H1 (cell line): ENCODE measurements around the gene NELFA. TPM values are rescaled to one million over a fixed set of nuclear protein-coding genes. Genes with fewer than 3 reads are reported as not detected.

ENCODE experiments used
- CTCF ChIA-PET: fragments of 300-600 bp; sonication (Branson Sonifier 250); formaldehyde crosslinking; loops from one replicate; lab custom pipeline; 2021; ENCODE audit not compliant: partially characterized antibody; lab: Charles Lee
- POLR2A ChIA-PET: fragments of 300-600 bp; sonication (Branson Sonifier 250); formaldehyde crosslinking; loops from one replicate; lab custom pipeline; 2021; ENCODE audit warnings: inconsistent platforms; ENCODE audit not compliant: partially characterized antibody; lab: Charles Lee
- DNase-seq, 2 experiments: peaks; one replicate each; pipeline versions ENCODE4 v3.0.0 to v3.0.0-alpha.2; 2010 to 2022; ENCODE audit warnings: low spot score in 2 of 2, low read depth in 1 of 2, mixed read lengths in 1 of 2
- FAIRE-seq: peaks from 2 replicates; lab custom pipeline; 2011; peaks lifted over from hg19 to GRCh38; lab: Jason Lieb, UNC
- H2AFZ ChIP-seq: 2 replicates; pipeline ENCODE4 v1.8.1; 2012; ENCODE audit warnings: low read length, inconsistent platforms
- H2AK5ac ChIP-seq: 2 replicates; pipeline ENCODE4 v1.6.1; 2013; ENCODE audit warnings: low read depth, low read length
- H2BK120ac ChIP-seq: replicated peaks from 2 replicates; pipeline ENCODE3; 2013; ENCODE audit warnings: low read depth, low read length, inconsistent platforms
- H2BK12ac ChIP-seq: 2 replicates; pipeline ENCODE4 v1.6.1; 2013; ENCODE audit warnings: low read depth, low read length
- H2BK15ac ChIP-seq: 2 replicates; pipeline ENCODE4 v1.6.1; 2013; ENCODE audit warnings: low read length
- H2BK20ac ChIP-seq: 2 replicates; pipeline ENCODE4 v1.6.1; 2013; ENCODE audit warnings: low read length
- H2BK5ac ChIP-seq: 2 replicates; pipeline ENCODE4 v1.6.1; 2013; ENCODE audit warnings: low read depth, low read length
- H3K14ac ChIP-seq: 2 replicates; pipeline ENCODE4 v1.6.1; 2013; ENCODE audit warnings: inconsistent platforms; ENCODE audit not compliant: insufficient read length
- H3K18ac ChIP-seq: 2 replicates; pipeline ENCODE4 v1.6.1; 2013; ENCODE audit warnings: low read length; ENCODE audit errors: extremely low read depth
- H3K23ac ChIP-seq: 2 replicates; pipeline ENCODE4 v1.6.1; 2013; ENCODE audit warnings: inconsistent platforms; ENCODE audit not compliant: insufficient read length
- H3K23me2 ChIP-seq: 2 replicates; pipeline ENCODE4 v1.6.1; 2013; ENCODE audit warnings: low read depth, low read length
- H3K27ac ChIP-seq: 2 replicates; pipeline ENCODE4 v1.6.1; 2011; ENCODE audit warnings: low read depth, low read length, inconsistent platforms
- H3K27me3 ChIP-seq, 4 experiments: replicated peaks in 1 of 4; 1 replicate in 1 of 4; 2 replicates in 3 of 4; pipeline versions ENCODE4 v1.6.1 to v1.8.1; 2011 to 2013; ENCODE audit warnings: low read length in 3 of 4, mild to moderate bottlenecking in 3 of 4, inconsistent platforms in 2 of 4, mixed read lengths in 2 of 4, moderate library complexity in 1 of 4; ENCODE audit not compliant: control insufficient read depth in 3 of 4, insufficient read depth in 3 of 4; ENCODE audit errors: extremely low read depth in 1 of 4
- H3K36me3 ChIP-seq, 4 experiments: 2 replicates each; pipeline versions ENCODE4 v1.6.1 to v1.8.1; 2011 to 2013; ENCODE audit warnings: mild to moderate bottlenecking in 4 of 4, low read length in 3 of 4, moderate library complexity in 2 of 4, control low read depth in 1 of 4, inconsistent platforms in 1 of 4; ENCODE audit not compliant: insufficient read depth in 4 of 4, control insufficient read depth in 2 of 4
- H3K4ac ChIP-seq: replicated peaks from 2 replicates; pipeline ENCODE3; 2013; ENCODE audit warnings: low read length, low read depth, mixed read lengths, inconsistent platforms; ENCODE audit not compliant: insufficient read length
- H3K4me1 ChIP-seq, 4 experiments: replicated peaks in 1 of 4; 1 replicate in 1 of 4; 2 replicates in 3 of 4; pipeline versions ENCODE4 v1.6.1 to v1.8.1; 2011 to 2013; ENCODE audit warnings: low read length in 3 of 4, inconsistent platforms in 2 of 4, mixed read lengths in 1 of 4; ENCODE audit not compliant: insufficient read depth in 4 of 4, control insufficient read depth in 3 of 4
- H3K4me2 ChIP-seq, 2 experiments: 2 replicates each; pipeline versions ENCODE4 v1.6.1 to v1.8.1; 2011 to 2013; ENCODE audit warnings: low read depth in 2 of 2, low read length in 2 of 2, control low read depth in 1 of 2, inconsistent platforms in 1 of 2, mild to moderate bottlenecking in 1 of 2; ENCODE audit not compliant: insufficient read depth in 1 of 2
- H3K4me3 ChIP-seq, 4 experiments: fragments of 200-600, 300-600 bp in 1 of 4; sonication (generic), shearing (Covaris generic), sonication (Bioruptor Twin) in 1 of 4; 2 replicates each; pipeline versions ENCODE4 v1.5.1 to v1.8.1; 2011 to 2016; ENCODE audit warnings: low read length in 4 of 4, low read depth in 3 of 4, control low read depth in 2 of 4, inconsistent platforms in 2 of 4, mild to moderate bottlenecking in 2 of 4, mixed read lengths in 1 of 4, moderate library complexity in 1 of 4; ENCODE audit not compliant: insufficient read depth in 2 of 4; ENCODE audit errors: extremely low read depth in 1 of 4
- H3K56ac ChIP-seq: replicated peaks from 2 replicates; pipeline ENCODE3; 2013; ENCODE audit warnings: low read depth, mild to moderate bottlenecking, mixed read lengths, low read length, inconsistent platforms; ENCODE audit not compliant: insufficient read length
- H3K79me1 ChIP-seq: 2 replicates; pipeline ENCODE4 v1.6.1; 2013; ENCODE audit warnings: low read depth, low read length, control low read depth
- H3K79me2 ChIP-seq, 2 experiments: 2 replicates each; pipeline versions ENCODE4 v1.6.1 to v1.8.1; 2012 to 2013; ENCODE audit warnings: low read length in 2 of 2, mild to moderate bottlenecking in 2 of 2, inconsistent platforms in 1 of 2; ENCODE audit not compliant: insufficient read depth in 2 of 2, control insufficient read depth in 1 of 2
- H3K9ac ChIP-seq, 4 experiments: replicated peaks in 1 of 4; 1 replicate in 1 of 4; 2 replicates in 3 of 4; pipeline versions ENCODE4 v1.6.1 to v1.8.1; 2011 to 2013; ENCODE audit warnings: low read depth in 3 of 4, low read length in 3 of 4, control low read depth in 2 of 4, mild to moderate bottlenecking in 2 of 4, moderate library complexity in 2 of 4, inconsistent platforms in 1 of 4; ENCODE audit errors: extremely low read depth in 1 of 4
- H3K9me3 ChIP-seq, 2 experiments: 2 replicates each; pipeline versions ENCODE4 v1.6.1 to v1.8.1; 2012 to 2013; ENCODE audit warnings: mild to moderate bottlenecking in 2 of 2, moderate library complexity in 2 of 2, control low read depth in 1 of 2, inconsistent platforms in 1 of 2, low read depth in 1 of 2, low read length in 1 of 2, mixed read lengths in 1 of 2; ENCODE audit not compliant: insufficient read depth in 2 of 2
- H4K20me1 ChIP-seq, 2 experiments: replicated peaks in 1 of 2; 2 replicates each; pipeline versions ENCODE3 to v1.8.1; 2011 to 2013; ENCODE audit warnings: inconsistent platforms in 2 of 2, low read length in 2 of 2, mild to moderate bottlenecking in 1 of 2; ENCODE audit not compliant: insufficient read depth in 2 of 2, control insufficient read depth in 1 of 2
- H4K5ac ChIP-seq: 2 replicates; pipeline ENCODE4 v1.6.1; 2013; ENCODE audit warnings: low read length, low read depth, mixed read lengths, inconsistent platforms; ENCODE audit not compliant: insufficient read length
- H4K8ac ChIP-seq: 2 replicates; pipeline ENCODE4 v1.8.0; 2013; ENCODE audit warnings: mild to moderate bottlenecking, moderate library complexity, low read length, inconsistent platforms; ENCODE audit not compliant: insufficient read depth; ENCODE audit errors: extremely low read depth
- H4K91ac ChIP-seq: replicated peaks from 2 replicates; pipeline ENCODE3; 2013; ENCODE audit warnings: low read length, mixed read lengths, inconsistent platforms; ENCODE audit not compliant: insufficient read length
- POLR2AphosphoS5 ChIP-seq: IDR thresholded peaks from 2 replicates; pipeline ENCODE4 v1.6.1; 2011; ENCODE audit warnings: low read depth, low read length
- SP4 ChIP-seq: IDR thresholded peaks from 2 replicates; pipeline ENCODE4 v1.6.1; 2012; ENCODE audit warnings: low read length, inconsistent platforms
- WGBS, 2 experiments: shearing (Covaris generic) in 1 of 2; methylation state at CpG; one replicate each; pipeline versions ENCODE4 v1.1.6 to v1.1.7; 2013 to 2015; ENCODE audit warnings: low lambda C conversion rate in 2 of 2, mixed read lengths in 2 of 2, inconsistent platforms in 1 of 2, low coverage in 1 of 2, missing lambda C conversion rate in 1 of 2; ENCODE audit not compliant: insufficient replicate concordance in 2 of 2, insufficient coverage in 1 of 2, insufficient read length in 1 of 2; ENCODE audit errors: extremely low coverage in 1 of 2, missing lambda C conversion rate in 1 of 2; 5-methylcytosine and 5-hydroxymethylcytosine counted together
- polyA plus RNA-seq, 7 experiments: library from polyadenylated mRNA; depleted of rRNA in 3 of 7; stranded (reverse) in 5 of 7; unstranded in 2 of 7; fragments of >200 nt in 5 of 7; fragments of 200-250 nt in 2 of 7; gene quantifications; 1 replicate in 5 of 7; 2 replicates in 1 of 7; 4 replicates in 1 of 7; pipeline versions ENCODE4 v1.2.1 to v1.2.3, GENCODE V29; 2011 to 2013; ENCODE audit warnings: missing spikeins in 2 of 7, mixed read lengths in 2 of 7
- total RNA-seq: library from RNA; stranded (reverse); fragmentation: NEBNext Ultra II Directional; extraction: Animal tissue kit (Norgen Biotek cat#: 25700); gene quantifications from 2 replicates; pipeline ENCODE4 v1.2.1, GENCODE V29; 2021

NELFA gene
- total and polyA plus RNA-seq, 2 of the 8 experiments (the other 6 are each of a cell fraction or from before 2014, with no cell fraction given): 41.8 to 57.5 TPM

GRCh38 chr4:1981251-1982058 lies 27.3 kb downstream of the NELFA start:
- Histone ChIP-seq H3K4me2 (no peak overlapping the region), H3K9ac (no peak overlapping the region), H3K4me3 (no peak overlapping the region), H2AK5ac (no peak overlapping the region), H2BK20ac (no peak overlapping the region), H4K91ac (no peak overlapping the region), H2BK120ac (no peak overlapping the region), H4K8ac (no peak overlapping the region), H3K14ac (no peak overlapping the region), H3K4me1 (no peaks in the 10 kb centered on the region; a peak in 1 of 7 replicates), H2BK5ac (no peak overlapping the region), H3K36me3 (peaks cover 20 to 78% (median 60%) of the 10 kb centered on the region in 4 experiments), H3K23ac (no peak overlapping the region), H4K5ac (no peak overlapping the region), H3K18ac (no peak overlapping the region), H3K79me2 (no peaks in the 10 kb centered on the region), H3K27me3 (no peaks in the 10 kb centered on the region), H2AFZ (no peak overlapping the region), H3K79me1 (no peaks in the 10 kb centered on the region), H3K4ac (no peak overlapping the region), H2BK15ac (no peak overlapping the region), H2BK12ac (no peak overlapping the region), H3K9me3 (no peaks in the 10 kb centered on the region), H3K23me2 (no peaks in the 10 kb centered on the region), H4K20me1 (peaks cover 0 to 27% of the 10 kb centered on the region in 2 experiments), H3K56ac (no peak overlapping the region), H3K27ac (0 out of 2 replicates have a peak overlapping the region, but pooled peaks have one; percentile 29)
- CTCF ChIA-PET: interaction anchor here (0.5 to 0.7 kb wide), 2 partner anchors 82 to 901 kb away, joined by 3 to 4 read pairs; no protein-coding TSS in a partner anchor
- peak; percentile 72 for FAIRE-seq
- DNase-seq: peak in 1 of 2 experiments; percentile 80
- TF ChIP-seq POLR2AphosphoS5: peak; percentile 44; the same call in 1 of the 2 replicates
- no peak for TF ChIP-seq SP4
- POLR2A ChIA-PET: interaction anchor here (1.1 kb wide), 1 partner anchor 11 kb away, joined by 3 read pairs; no protein-coding TSS in a partner anchor
- 87% methylated on average over 22 of the region's 22 CpGs; no CpG with 5 or more reads in 1 of the 2 experiments for WGBS, 2 experiments
